Muscle of leg (tissue), 11 donors: Measurements from ENCODE around the gene HPN. TPM values are rescaled to one million over a fixed set of nuclear protein-coding genes. Genes with fewer than 3 reads are reported as not detected.
"Not testable (repeated sequence)": the region's sequence is repeated elsewhere in the genome, so short reads cannot be mapped to it uniquely, and the experiment has no call there.

Experiments
- DNase-seq: peaks from one replicate; pipeline ENCODE4 v3.0.0; 2013
- H3K27ac ChIP-seq: one replicate; pipeline ENCODE4 v1.5.1; 2013; ENCODE audit warnings: mild to moderate bottlenecking, low read length, control low read depth
- H3K27me3 ChIP-seq: one replicate; pipeline ENCODE4 v1.6.1; 2013; ENCODE audit warnings: low read length; ENCODE audit not compliant: control insufficient read depth, insufficient read depth
- H3K36me3 ChIP-seq: one replicate; pipeline ENCODE4 v1.6.1; 2013; ENCODE audit warnings: low read length; ENCODE audit not compliant: control insufficient read depth, insufficient read depth
- H3K4me1 ChIP-seq: one replicate; pipeline ENCODE4 v1.6.1; 2013; ENCODE audit warnings: low read length; ENCODE audit not compliant: control insufficient read depth, insufficient read depth
- H3K4me3 ChIP-seq: one replicate; pipeline ENCODE4 v1.5.1; 2013; ENCODE audit warnings: low read length, control low read depth
- H3K9me3 ChIP-seq: replicated peaks from 2 replicates; pipeline ENCODE4 v1.6.1; 2013; ENCODE audit warnings: low read depth, low read length; ENCODE audit not compliant: control insufficient read depth
- WGBS: methylation state at CpG from one replicate; pipeline ENCODE4 v1.1.5; 2013; ENCODE audit warnings: missing lambda C conversion rate; ENCODE audit not compliant: insufficient coverage; 5-methylcytosine and 5-hydroxymethylcytosine counted together
- polyA plus RNA-seq, 8 donors: library from polyadenylated mRNA; unstranded; fragments of 120-200 nt; gene quantifications; one replicate each; pipeline versions ENCODE4 v1.2.1 to v1.2.3, GENCODE V29; 2013; ENCODE audit warnings: inconsistent platforms in 1 of 8, low replicate concordance in 1 of 8; ENCODE audit not compliant: insufficient read length in 8 of 8, insufficient read depth in 1 of 8
- total RNA-seq: library from RNA; stranded (reverse); fragments of 120-200 nt; gene quantifications from one replicate; pipeline ENCODE4 v1.2.4, GENCODE V29; 2013

Gene HPN
- total and polyA plus RNA-seq, 9 donors: 0.13 to 15.6 (median 0.40) TPM; not detected in 1

GRCh38 chr19:35027009-35027408 is 14.5 kb upstream of the HPN start:
- Histone ChIP-seq H3K4me1 (peaks cover 12% of the 10 kb centered on the region), H3K27ac (no peak overlapping the region), H3K27me3 (peaks cover 16% of the 10 kb centered on the region), H3K9me3 (no peaks in the 10 kb centered on the region), H3K36me3 (peaks cover 54% of the 10 kb centered on the region), H3K4me3 (no peak overlapping the region)
- WGBS: 100% methylated on average over 2 of the region's 8 CpGs
- DNase-seq: no peak

GRCh38 chr19:35027851-35028599 is 13.5 kb upstream of the HPN start:
- H3K36me3 ChIP-seq: peaks cover 47% of the 10 kb centered on the region
- H3K4me3 ChIP-seq: no peak overlapping the region
- DNase-seq: no peak
- peaks cover 26% of the 10 kb centered on the region for H3K27me3 ChIP-seq
- no peaks in the 10 kb centered on the region for H3K9me3 ChIP-seq
- no peak overlapping the region for H3K27ac ChIP-seq
- peaks cover 12% of the 10 kb centered on the region for H3K4me1 ChIP-seq
- 67% methylated on average over 4 of the region's 7 CpGs for WGBS

GRCh38 chr19:35028600-35028885 is 13.0 kb upstream of the HPN start:
- not testable (repeated sequence) for H3K27ac ChIP-seq, DNase-seq, H3K4me3 ChIP-seq, H3K9me3 ChIP-seq
- Histone ChIP-seq H3K36me3 (peaks cover 42% of the 10 kb centered on the region), H3K4me1 (peaks cover 12% of the 10 kb centered on the region), H3K27me3 (peaks cover 30% of the 10 kb centered on the region)
- WGBS: 76% methylated on average over 3 of the region's 3 CpGs

- peaks cover 30% of the 10 kb centered on the region for H3K27me3 ChIP-seq
- peaks cover 12% of the 10 kb centered on the region for H3K4me1 ChIP-seq
- DNase-seq, H3K4me3 ChIP-seq, H3K9me3 ChIP-seq, H3K27ac ChIP-seq: not testable (repeated sequence)
- WGBS: 49% methylated on average over 6 of the region's 11 CpGs
- H3K36me3 ChIP-seq: peaks cover 38% of the 10 kb centered on the region
Observed at GRCh38 chr19:35029275-35029736, 12.2 kb upstream of the HPN start.

GRCh38 chr19:35029737-35030256 is 11.7 kb upstream of the HPN start:
- WGBS: 12% methylated on average over 2 of the region's 11 CpGs
- Histone ChIP-seq H3K4me3 (peak overlapping the region; percentile 11), H3K27me3 (peaks cover 30% of the 10 kb centered on the region), H3K9me3 (no peaks in the 10 kb centered on the region), H3K4me1 (peaks cover 12% of the 10 kb centered on the region), H3K27ac (no peak overlapping the region), H3K36me3 (peaks cover 33% of the 10 kb centered on the region)
- no peak for DNase-seq

- peak; percentile 69 for DNase-seq
- Histone ChIP-seq H3K9me3 (no peaks in the 10 kb centered on the region), H3K4me3 (peak within 1 kb of the TSS; percentile 27), H3K27me3 (peaks cover 30% of the 10 kb centered on the region), H3K4me1 (peaks cover 12% of the 10 kb centered on the region), H3K27ac (no peak within 1 kb of the TSS), H3K36me3 (peaks cover 26% of the 10 kb centered on the region)
- under 1% methylated on average over 105 of the region's 118 CpGs for WGBS
Observed at GRCh38 chr19:35030257-35031071, 11.1 kb upstream of the HPN start, which contains the start of gene SCN1B. Gene SCN1B (plus strand): TSS chr19:35030470. CDS start chr19:35030821, 351 bp downstream.

- WGBS: 5% methylated on average over 31 of the region's 31 CpGs
- Histone ChIP-seq H3K27me3 (peaks cover 30% of the 10 kb centered on the region), H3K9me3 (no peaks in the 10 kb centered on the region), H3K4me1 (peaks cover 12% of the 10 kb centered on the region), H3K36me3 (peaks cover 20% of the 10 kb centered on the region), H3K4me3 (peak overlapping the region; percentile 27), H3K27ac (no peak overlapping the region)
- DNase-seq: peak; percentile 62
Observed at GRCh38 chr19:35031072-35031881, 10.2 kb upstream of the HPN start.

- peaks cover 30% of the 10 kb centered on the region for H3K27me3 ChIP-seq
- 89% methylated on average over 17 of the region's 17 CpGs for WGBS
- no peak overlapping the region for H3K4me3 ChIP-seq
- H3K9me3 ChIP-seq: no peaks in the 10 kb centered on the region
- H3K36me3 ChIP-seq: peaks cover 11% of the 10 kb centered on the region
- no peak overlapping the region for H3K27ac ChIP-seq
- H3K4me1 ChIP-seq: peaks cover 12% of the 10 kb centered on the region
- no peak for DNase-seq
Observed at GRCh38 chr19:35032356-35032865, 9.1 kb upstream of the HPN start.

GRCh38 chr19:35033067-35034004 is 8.2 kb upstream of the HPN start:
- H3K27ac ChIP-seq: no peak overlapping the region
- peaks cover 17% of the 10 kb centered on the region for H3K4me1 ChIP-seq
- H3K36me3 ChIP-seq: peaks cover 3% of the 10 kb centered on the region
- H3K9me3 ChIP-seq: no peaks in the 10 kb centered on the region
- no peak overlapping the region for H3K4me3 ChIP-seq
- DNase-seq: no peak
- 79% methylated on average over 17 of the region's 30 CpGs for WGBS
- peaks cover 30% of the 10 kb centered on the region for H3K27me3 ChIP-seq
